Measurements from ENCODE around the gene H2AZ2. TPM values are rescaled to one million over a fixed set of nuclear protein-coding genes. Genes with fewer than 3 reads are reported as not detected.

The H2AZ2 gene
- total and polyA plus RNA-seq, 8 donors, result 37.8 to 83.0 (median 56.0) TPM

DNA sequence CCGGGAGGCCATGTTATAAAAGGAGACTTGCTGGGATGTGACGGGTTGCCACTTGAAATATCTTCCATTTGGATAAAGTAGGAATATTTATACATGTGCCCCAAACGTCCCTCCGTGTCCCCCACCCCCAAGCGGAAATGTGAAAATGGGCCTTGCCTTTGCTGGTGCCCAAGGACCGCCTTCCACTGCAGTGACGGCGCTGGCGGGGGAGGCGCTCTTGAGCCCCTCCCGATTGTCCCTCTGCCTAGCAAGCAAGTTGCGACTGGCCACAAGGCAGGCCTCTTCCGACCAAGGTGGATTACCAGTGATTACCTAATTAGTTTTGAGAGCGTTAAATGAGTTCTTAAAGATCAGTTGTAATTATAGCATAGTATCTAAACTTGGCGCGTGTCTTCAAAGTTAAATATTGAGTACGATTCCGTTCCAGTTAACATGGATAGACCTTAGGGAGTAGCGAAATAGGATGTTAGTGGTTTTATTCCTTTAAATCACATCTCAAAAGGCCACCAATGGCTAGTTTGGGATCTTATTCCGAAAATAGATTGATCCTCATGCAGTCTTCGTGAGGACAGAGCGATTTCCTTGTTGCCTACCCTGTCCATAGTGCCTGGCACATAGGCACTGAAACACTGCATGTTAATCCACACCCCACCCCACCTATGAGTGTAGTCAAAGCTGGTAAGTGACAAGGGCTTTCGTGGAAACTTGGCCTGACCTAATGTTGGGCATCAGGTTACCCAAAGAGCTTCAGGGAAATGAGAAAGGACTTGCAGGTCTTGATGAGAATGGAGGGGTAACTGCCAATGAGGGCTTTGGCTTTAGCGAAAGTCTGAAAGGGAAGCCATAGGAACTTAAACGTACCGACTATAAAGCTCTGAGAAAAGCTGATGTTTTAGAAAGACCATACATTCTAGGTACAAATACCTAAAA lies 50.3 kb downstream of the H2AZ2 start:
- Histone ChIP-seq H3K27me3 (no peaks in the 10 kb centered on the region), H3K36me3 (peaks cover 7 to 31% (median 18%) of the 10 kb centered on the region in 3 donors), H3K27ac (peak overlapping the region; percentile 97 to 99 (median 99)), H3K4me3 (peak overlapping the region; percentile 56 to 71 (median 60)), H3K4me1 (peaks cover 11 to 18% (median 13%) of the 10 kb centered on the region in 3 donors), H3K9me3 (no peaks in the 10 kb centered on the region)
- intact Hi-C loops (cut with DNase I), result no loop called here
- TF ChIP-seq, protein P1, sequence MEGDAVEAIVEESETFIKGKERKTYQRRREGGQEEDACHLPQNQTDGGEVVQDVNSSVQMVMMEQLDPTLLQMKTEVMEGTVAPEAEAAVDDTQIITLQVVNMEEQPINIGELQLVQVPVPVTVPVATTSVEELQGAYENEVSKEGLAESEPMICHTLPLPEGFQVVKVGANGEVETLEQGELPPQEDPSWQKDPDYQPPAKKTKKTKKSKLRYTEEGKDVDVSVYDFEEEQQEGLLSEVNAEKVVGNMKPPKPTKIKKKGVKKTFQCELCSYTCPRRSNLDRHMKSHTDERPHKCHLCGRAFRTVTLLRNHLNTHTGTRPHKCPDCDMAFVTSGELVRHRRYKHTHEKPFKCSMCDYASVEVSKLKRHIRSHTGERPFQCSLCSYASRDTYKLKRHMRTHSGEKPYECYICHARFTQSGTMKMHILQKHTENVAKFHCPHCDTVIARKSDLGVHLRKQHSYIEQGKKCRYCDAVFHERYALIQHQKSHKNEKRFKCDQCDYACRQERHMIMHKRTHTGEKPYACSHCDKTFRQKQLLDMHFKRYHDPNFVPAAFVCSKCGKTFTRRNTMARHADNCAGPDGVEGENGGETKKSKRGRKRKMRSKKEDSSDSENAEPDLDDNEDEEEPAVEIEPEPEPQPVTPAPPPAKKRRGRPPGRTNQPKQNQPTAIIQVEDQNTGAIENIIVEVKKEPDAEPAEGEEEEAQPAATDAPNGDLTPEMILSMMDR (IDR thresholded peaks at IDR 0.05), result peak in 2 of 4 donors; percentile 8 to 20
- 1 to 2% methylated on average over 26 of the region's 26 CpGs for WGBS, 2 donors
- ATAC-seq (peak; percentile 69 to 88 (median 80)), DNase-seq (peak; percentile 86 to 93 (median 88)), FAIRE-seq (no peak)

DNA sequence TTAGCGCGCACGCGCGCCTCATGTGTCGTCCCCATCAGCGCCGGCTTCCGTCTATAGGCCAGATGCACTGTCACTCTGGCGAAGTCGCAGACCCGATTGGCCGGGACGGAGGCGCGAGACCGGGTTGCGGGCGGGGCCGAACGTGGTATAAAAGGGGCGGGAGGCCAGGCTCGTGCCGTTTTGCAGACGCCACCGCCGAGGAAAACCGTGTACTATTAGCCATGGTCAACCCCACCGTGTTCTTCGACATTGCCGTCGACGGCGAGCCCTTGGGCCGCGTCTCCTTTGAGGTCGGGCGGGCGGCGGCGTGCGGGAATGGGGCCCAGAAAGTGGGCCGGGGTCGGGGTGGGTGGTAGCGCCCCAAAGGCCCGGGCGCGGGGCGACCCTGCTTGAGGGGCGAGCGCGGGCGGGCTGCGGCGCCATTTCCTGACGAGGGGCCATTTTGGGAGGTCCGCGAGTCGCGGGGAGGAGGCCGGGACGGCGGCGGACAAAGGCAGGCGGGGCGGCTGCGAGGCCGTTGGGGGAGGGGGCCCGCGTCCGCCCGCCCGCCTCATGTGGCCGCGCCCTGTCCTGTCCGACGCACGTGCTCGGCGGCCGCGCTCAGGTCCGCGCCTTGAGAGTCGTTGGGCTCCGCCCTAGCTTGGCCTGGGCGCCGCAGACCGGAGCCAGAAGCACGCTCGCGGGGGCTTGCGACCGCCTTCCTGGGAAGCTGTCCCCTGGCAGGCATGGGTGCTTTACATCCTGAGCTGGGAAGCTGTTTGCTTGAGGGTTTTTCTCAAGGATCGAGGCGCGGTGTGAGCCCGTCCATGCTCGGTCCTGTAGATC lies 51.2 kb downstream of the H2AZ2 start, which contains the start of gene PPIA:
TSS of gene PPIA (plus strand) at position 178 of the 825 bp plus-strand sequence. CDS start at position 222, 44 bp downstream.
- Histone ChIP-seq H3K4me1 (peaks cover 11 to 18% (median 13%) of the 10 kb centered on the region in 3 donors), H3K27ac (peak within 1 kb of the TSS; percentile 97 to 99 (median 99)), H3K9me3 (no peaks in the 10 kb centered on the region), H3K4me3 (peak within 1 kb of the TSS; percentile 56 to 71 (median 60)), H3K27me3 (no peaks in the 10 kb centered on the region), H3K36me3 (peaks cover 6 to 22% (median 16%) of the 10 kb centered on the region in 3 donors)
- ATAC-seq (peak; percentile 89 to 96 (median 91)), DNase-seq (peak; percentile 98 to 100 (median 99)), FAIRE-seq (no peak)
- intact Hi-C loops (cut with DNase I), result no loop called here
- WGBS, 2 donors, result 0% methylated on average over 89 to 99 of the region's 99 CpGs
- TF ChIP-seq, protein P1 (IDR thresholded peaks at IDR 0.05), result no peak

DNA sequence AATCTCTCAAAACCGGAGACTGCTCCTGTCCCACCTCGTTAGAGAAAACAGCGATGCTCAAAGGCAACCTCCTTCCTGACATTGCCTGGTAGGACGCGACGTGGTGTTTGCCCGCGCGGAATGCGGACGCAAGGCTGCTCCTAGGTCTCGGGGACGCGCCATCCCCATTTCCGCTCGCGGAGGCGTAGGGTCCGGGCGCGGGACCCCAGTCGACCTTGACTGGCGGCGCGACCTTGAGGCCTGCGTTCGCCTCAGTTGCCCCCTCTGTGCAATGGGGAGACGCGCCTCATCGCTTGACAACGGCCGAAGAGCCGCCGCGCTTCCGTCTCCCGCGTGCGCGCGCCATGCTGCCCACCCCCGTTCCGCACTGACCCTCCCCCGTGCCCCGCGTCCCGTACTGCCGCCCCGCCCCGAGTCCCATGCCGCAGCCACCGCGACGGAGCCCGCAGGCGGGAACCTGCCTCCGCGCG lies 51.8 kb downstream of the H2AZ2 start:
- no peak for DNase-seq
- FAIRE-seq, result no peak
- peaks cover 3 to 20% (median 12%) of the 10 kb centered on the region in 3 donors for H3K36me3 ChIP-seq
- no peaks in the 10 kb centered on the region for H3K27me3 ChIP-seq
- peak; percentile 8 to 24 (median 20) for ATAC-seq
- H3K4me3 ChIP-seq, result peak overlapping the region; percentile 56 to 71 (median 60)
- TF ChIP-seq, protein P1 (IDR thresholded peaks at IDR 0.05), result no peak
- H3K27ac ChIP-seq, result peak overlapping the region; percentile 97 to 99 (median 99)
- H3K9me3 ChIP-seq, result no peaks in the 10 kb centered on the region
- WGBS, 2 donors, result 1% methylated on average over 48 to 59 of the region's 59 CpGs
- intact Hi-C loops (cut with DNase I), result no loop called here
- H3K4me1 ChIP-seq, result peaks cover 11 to 18% (median 13%) of the 10 kb centered on the region in 3 donors

DNA sequence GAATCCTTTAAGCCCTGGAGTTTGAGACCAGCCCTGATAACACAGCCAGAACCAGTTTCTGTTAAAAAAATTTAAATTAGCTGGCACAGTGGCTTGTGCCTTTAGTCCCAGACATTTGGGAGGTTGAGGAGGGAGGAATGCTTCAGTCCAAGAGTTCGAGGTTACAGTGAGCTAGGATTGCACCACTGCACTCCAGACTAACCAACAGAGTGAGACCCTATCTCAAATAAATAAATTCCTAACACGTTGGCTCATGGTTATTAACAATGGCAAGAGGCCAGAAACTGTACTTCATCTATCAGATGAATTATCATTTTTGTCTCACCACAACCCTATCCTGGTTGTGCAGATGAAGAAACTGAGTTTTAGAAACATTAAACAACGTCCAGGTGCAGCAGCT lies 53.6 kb downstream of the H2AZ2 start:
- TF ChIP-seq, protein P1 (IDR thresholded peaks at IDR 0.05), result no peak
- no peak for FAIRE-seq
- no peak overlapping the region for H3K27ac ChIP-seq

More for the DNA sequence above, 53.6 kb downstream of the H2AZ2 start:
- Histone ChIP-seq H3K27me3 (no peaks in the 10 kb centered on the region), H3K4me1 (peaks cover 6 to 13% (median 13%) of the 10 kb centered on the region in 3 donors), H3K36me3 (peaks cover 0 to 3% (median 0%) of the 10 kb centered on the region in 3 donors), H3K4me3 (no peak overlapping the region), H3K9me3 (no peaks in the 10 kb centered on the region)
- 39 to 44% methylated on average over 3 of the region's 3 CpGs for WGBS, 2 donors
- ATAC-seq, result no peak
- DNase-seq, result no peak
- intact Hi-C loops (cut with DNase I), result no loop called here

Data from pancreas (tissue), 10 donors.